HTR-8/SVneo (cell line): ENCODE results near the gene CPAMD8.

ENCODE experiments used
- DNase-seq: peaks from one replicate; pipeline ENCODE4 v3.0.0; 2011; ENCODE audit warnings: low spot score, mixed read lengths; ENCODE audit not compliant: insufficient read length
- FAIRE-seq: peaks from 2 replicates; lab custom pipeline; 2011; peaks lifted over from hg19 to GRCh38; lab: Jason Lieb, UNC

The CPAMD8 gene

GRCh38 chr19:17026706-17027534 is at the start of gene CPAMD8:
CPAMD8 (minus strand) TSS chr19:17026810; CDS start chr19:17026642, 168 bp downstream.
- DNase-seq (no peak), FAIRE-seq (no peak)

GRCh38 chr19:17075864-17076542 is 49.4 kb upstream of the CPAMD8 start:
- FAIRE-seq = no peak
- peak; percentile 33 for DNase-seq

GRCh38 chr19:17075035-17075863 is 48.6 kb upstream of the CPAMD8 start, which contains the start of the genes HAUS8 and MYO9B:
HAUS8 (minus strand) TSS chr19:17075452; CDS start chr19:17075422, 30 bp downstream.
MYO9B (plus strand) TSS chr19:17075777; CDS start chr19:17101718, 25,941 bp downstream.
- FAIRE-seq (peak; percentile 90), DNase-seq (peak; percentile 98)

- no peak for FAIRE-seq
- DNase-seq = no peak
These were observed 48.0 kb upstream of the CPAMD8 start for GRCh38 chr19:17074634-17075034.

GRCh38 chr19:17073869-17074633 is 47.4 kb upstream of the CPAMD8 start:
- FAIRE-seq (no peak), DNase-seq (no peak)

- FAIRE-seq = no peak
- no peak for DNase-seq
These were observed 44.3 kb upstream of the CPAMD8 start for GRCh38 chr19:17070912-17071311.

- no peak for DNase-seq
- no peak for FAIRE-seq
These were observed 43.8 kb upstream of the CPAMD8 start for GRCh38 chr19:17070421-17070820.

GRCh38 chr19:17069193-17069592 is 42.6 kb upstream of the CPAMD8 start:
- no peak for DNase-seq

GRCh38 chr19:17063428-17063827 is 36.8 kb upstream of the CPAMD8 start:
- DNase-seq = no peak
- no peak for FAIRE-seq

More at GRCh38 chr19:17069193-17069592, 42.6 kb upstream of the CPAMD8 start:
- no peak for FAIRE-seq

GRCh38 chr19:17061691-17062090 is 35.1 kb upstream of the CPAMD8 start:
- DNase-seq = no peak
- no peak for FAIRE-seq

GRCh38 chr19:17061205-17061604 is 34.6 kb upstream of the CPAMD8 start:
- FAIRE-seq (no peak), DNase-seq (no peak)

GRCh38 chr19:17060802-17061201 is 34.2 kb upstream of the CPAMD8 start:
- DNase-seq (no peak), FAIRE-seq (no peak)

- DNase-seq (no peak), FAIRE-seq (no peak)
These were observed 31.6 kb upstream of the CPAMD8 start for GRCh38 chr19:17058236-17058635.

- DNase-seq (no peak), FAIRE-seq (no peak)
These were observed 29.0 kb upstream of the CPAMD8 start for GRCh38 chr19:17055636-17056035.

- no peak for FAIRE-seq
- no peak for DNase-seq
These were observed 28.1 kb upstream of the CPAMD8 start for GRCh38 chr19:17054746-17055145.

GRCh38 chr19:17052439-17052838 is 25.8 kb upstream of the CPAMD8 start:
- DNase-seq (peak; percentile 35), FAIRE-seq (no peak)

GRCh38 chr19:17049711-17050280 is 23.2 kb upstream of the CPAMD8 start:
- FAIRE-seq = no peak
- peak; percentile 42 for DNase-seq

- FAIRE-seq (no peak), DNase-seq (no peak)
These were observed 22.4 kb upstream of the CPAMD8 start for GRCh38 chr19:17048885-17049453.

GRCh38 chr19:17045907-17046502 is 19.4 kb upstream of the CPAMD8 start:
- no peak for DNase-seq
- no peak for FAIRE-seq
